HUES6 (cell line): Measurements from ENCODE around the gene L3MBTL4.
"Not testable (repeated sequence)": the region's sequence is repeated elsewhere in the genome, so short reads cannot be mapped to it uniquely, and the experiment has no call there.

Experiments
- H3K27ac ChIP-seq: 2 replicates; pipeline ENCODE4 v1.7.0; 2013; ENCODE audit warnings: low read depth, mild to moderate bottlenecking, low read length, inconsistent platforms
- H3K27me3 ChIP-seq: 2 replicates; pipeline ENCODE4 v1.6.1; 2013; ENCODE audit warnings: low read length; ENCODE audit not compliant: control insufficient read depth, insufficient read depth
- H3K36me3 ChIP-seq: 2 replicates; pipeline ENCODE4 v1.6.1; 2013; ENCODE audit warnings: low read length; ENCODE audit not compliant: control insufficient read depth, insufficient read depth
- H3K4me1 ChIP-seq: 2 replicates; pipeline ENCODE4 v1.6.1; 2013; ENCODE audit warnings: low read length; ENCODE audit not compliant: control insufficient read depth, insufficient read depth
- H3K4me3 ChIP-seq: 2 replicates; pipeline ENCODE4 v1.5.1; 2013; ENCODE audit warnings: low read depth, low read length
- H3K9ac ChIP-seq: one replicate; pipeline ENCODE4 v1.6.1; 2013; ENCODE audit warnings: mild to moderate bottlenecking, low read length
- H3K9me3 ChIP-seq: 2 replicates; pipeline ENCODE4 v1.6.1; 2013; ENCODE audit warnings: low read depth, low read length; ENCODE audit not compliant: control insufficient read depth, insufficient read depth

The L3MBTL4 gene

DNA sequence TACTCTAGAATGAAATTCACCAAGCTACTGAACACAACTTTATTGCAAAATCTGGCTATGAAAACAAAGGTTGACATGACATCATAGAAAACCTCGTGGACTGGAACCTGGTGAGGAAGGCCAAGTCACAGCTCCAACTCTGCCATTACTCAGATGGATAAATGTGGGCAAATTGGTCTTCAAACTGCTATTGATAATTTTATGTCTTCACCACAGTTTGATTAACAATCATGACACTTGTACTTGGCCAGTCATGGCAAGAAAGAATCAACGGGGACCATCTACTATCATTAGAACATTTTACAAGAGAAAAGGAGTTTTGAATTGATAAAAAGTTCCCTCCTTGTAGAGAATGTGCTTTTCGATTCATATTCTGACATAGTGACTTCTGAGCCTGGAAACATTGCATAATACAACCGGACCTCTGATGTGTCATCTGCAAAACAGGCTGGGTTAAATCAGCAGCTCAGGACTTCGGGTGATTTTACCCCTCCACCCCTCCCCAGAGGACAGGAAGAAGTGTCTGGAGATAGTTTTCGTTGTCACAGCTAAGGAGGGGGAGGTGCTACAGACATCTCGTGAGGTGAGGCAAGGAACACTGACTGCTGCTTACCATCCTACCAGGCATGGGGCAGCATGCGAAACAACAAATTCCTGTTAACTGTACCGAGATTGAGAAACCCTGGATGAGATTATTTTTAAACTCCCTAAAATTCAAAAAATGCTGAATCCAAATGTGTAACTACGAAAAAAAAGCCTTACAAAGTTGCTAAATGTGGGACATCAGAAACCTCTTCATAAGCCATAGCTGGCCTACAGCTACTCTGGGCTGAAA lies 8.4 kb downstream of the L3MBTL4 start:
- no peak overlapping the region for H3K27ac ChIP-seq

DNA sequence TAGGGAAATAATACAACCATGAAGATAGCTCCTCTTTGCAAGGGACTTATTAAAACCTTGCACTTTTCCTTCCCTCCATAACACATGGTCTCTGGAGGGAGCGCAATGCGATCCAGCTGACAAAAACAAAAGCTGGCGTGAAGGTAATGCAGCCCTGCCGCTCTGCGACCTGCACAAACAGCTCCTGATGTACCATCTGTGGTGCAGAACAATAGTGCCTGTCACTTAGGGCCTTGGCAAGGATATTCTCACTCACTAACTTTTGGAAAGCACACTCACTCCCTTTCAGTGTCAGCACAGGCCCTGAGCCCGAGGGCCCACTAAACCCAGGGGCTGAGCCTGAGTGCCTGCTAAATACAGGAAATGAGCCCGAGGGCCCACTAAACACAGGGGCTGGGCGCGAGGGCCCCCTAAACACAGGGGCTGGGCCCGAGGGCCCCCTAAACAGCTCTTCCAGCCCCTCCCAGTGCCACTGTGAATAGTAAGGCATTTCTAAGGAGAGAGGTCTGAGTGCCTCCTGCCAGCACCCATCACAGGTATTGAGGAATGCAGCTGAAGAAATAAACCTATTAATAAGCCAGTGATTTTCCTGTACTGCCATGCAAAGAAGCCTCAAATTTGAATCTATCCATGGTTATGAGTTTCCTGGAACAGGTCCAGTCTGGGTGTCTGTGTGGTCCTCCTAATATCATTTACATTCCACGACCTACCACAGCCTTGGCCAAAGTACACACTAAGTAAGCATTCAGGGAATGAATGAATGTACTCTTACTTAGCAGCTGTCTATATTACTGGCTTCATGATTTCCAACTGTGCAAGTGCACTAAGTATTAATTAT lies 9.3 kb downstream of the L3MBTL4 start:
- Histone ChIP-seq H3K27ac (no peak overlapping the region), H3K9ac (no peak overlapping the region), H3K36me3 (no peaks in the 10 kb centered on the region), H3K27me3 (no peaks in the 10 kb centered on the region), H3K9me3 (no peaks in the 10 kb centered on the region), H3K4me3 (no peak overlapping the region), H3K4me1 (peaks cover 9% of the 10 kb centered on the region)

More for the DNA sequence above, 8.4 kb downstream of the L3MBTL4 start:
- Histone ChIP-seq H3K4me1 (peaks cover 9% of the 10 kb centered on the region), H3K9me3 (no peaks in the 10 kb centered on the region), H3K27me3 (no peaks in the 10 kb centered on the region; the same call in 1 of the 2 replicates), H3K9ac (no peak overlapping the region), H3K36me3 (no peaks in the 10 kb centered on the region), H3K4me3 (no peak overlapping the region)

DNA sequence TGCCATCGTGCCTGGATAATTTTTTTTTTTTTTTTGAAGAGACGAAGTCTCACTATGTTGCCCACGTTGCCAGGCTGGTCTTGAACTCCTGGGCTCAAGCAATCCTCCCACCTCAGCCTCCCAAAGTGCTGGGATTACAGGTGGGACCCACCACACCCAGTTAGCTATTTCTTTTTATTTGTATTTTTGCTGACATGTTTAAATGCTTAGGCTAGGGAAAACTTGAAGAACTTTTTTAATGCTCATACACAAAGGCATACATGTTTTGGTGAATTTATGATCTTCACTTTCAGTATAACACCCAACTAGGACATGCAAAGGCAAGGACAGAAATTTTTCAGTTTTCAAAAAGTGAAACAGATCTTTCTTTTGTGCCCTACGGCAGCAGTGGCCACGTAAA lies 9.9 kb downstream of the L3MBTL4 start:
- Histone ChIP-seq H3K27ac (no peak overlapping the region), H3K27me3 (no peaks in the 10 kb centered on the region), H3K36me3 (no peaks in the 10 kb centered on the region), H3K4me3 (no peak overlapping the region), H3K9ac (no peak overlapping the region), H3K4me1 (peaks cover 9% of the 10 kb centered on the region), H3K9me3 (no peaks in the 10 kb centered on the region)

DNA sequence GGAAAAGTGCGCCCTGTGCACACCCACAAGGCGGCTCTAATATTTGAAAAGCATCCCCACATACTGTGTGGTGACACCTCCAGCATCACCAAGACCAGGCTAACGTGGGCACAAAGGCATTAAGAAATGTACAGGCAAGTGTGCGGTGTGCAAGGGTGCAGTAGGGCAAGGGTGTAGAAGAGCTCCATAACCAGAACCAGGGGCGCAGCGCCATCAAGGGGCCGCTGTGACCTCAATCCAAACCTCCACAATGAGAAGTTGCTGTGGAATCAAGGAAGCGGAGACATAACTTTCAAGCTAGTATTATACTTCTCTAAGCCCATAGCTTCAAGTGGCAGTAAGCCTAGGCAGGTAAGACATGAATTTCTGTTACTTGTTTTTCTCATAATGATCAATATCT lies 13.0 kb downstream of the L3MBTL4 start:
- Histone ChIP-seq H3K27ac (no peak overlapping the region), H3K9ac (no peak overlapping the region), H3K4me1 (peaks cover 6% of the 10 kb centered on the region), H3K9me3 (no peaks in the 10 kb centered on the region), H3K4me3 (no peak overlapping the region), H3K36me3 (no peaks in the 10 kb centered on the region), H3K27me3 (no peaks in the 10 kb centered on the region)

DNA sequence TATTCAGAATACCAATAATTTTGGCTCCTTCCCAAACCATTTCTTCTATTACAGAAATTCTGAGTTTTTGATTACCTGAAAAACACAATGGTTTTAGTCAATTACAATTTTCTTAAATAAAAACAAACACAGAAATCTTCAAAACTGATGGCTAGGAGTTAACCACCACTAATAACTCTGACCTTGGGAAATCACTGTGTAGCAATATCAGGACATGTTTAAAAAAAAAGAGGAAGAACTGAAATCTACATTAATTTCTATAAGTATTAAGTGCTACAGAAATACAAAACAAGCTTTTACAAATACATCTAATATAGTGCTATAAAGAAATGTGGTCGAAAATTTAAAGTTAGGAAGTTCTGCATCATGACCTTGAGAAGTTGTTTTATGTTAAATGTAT lies 14.9 kb downstream of the L3MBTL4 start:
- H3K27ac ChIP-seq: no peak overlapping the region
- no peaks in the 10 kb centered on the region for H3K36me3 ChIP-seq
- H3K4me1 ChIP-seq: no peaks in the 10 kb centered on the region
- no peak overlapping the region for H3K9ac ChIP-seq
- H3K9me3 ChIP-seq: no peaks in the 10 kb centered on the region
- H3K4me3 ChIP-seq: no peak overlapping the region
- H3K27me3 ChIP-seq: no peaks in the 10 kb centered on the region

DNA sequence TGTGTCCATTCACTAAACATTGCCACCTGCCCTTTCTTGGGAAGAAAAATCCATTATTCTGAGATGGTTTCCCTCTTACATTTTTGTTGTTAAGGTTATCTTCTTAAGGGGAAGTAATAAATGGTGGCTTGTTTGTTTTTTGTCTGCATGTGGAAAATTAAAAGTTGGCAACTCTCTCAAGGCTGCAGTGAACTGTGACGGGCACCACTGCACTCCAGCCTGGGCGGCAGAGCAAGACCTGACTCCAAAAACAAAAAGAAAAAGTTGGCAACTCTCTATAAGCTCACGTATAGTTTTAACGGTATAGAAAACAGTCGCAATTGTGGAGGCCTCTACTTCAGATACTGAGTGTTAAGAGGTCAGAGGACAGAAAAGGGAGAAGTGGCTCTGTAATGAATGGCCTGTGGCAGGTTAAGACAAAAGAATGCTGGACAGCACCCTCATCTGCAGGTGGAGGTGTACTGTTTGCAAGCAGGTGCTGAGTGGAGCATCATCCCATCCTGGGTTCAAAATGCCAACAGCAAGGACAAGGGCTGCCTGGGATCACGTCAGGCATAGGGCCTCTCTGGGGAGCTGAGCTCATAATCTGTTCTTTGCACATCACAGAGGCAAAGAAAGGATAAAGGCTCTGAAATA lies 16.7 kb downstream of the L3MBTL4 start:
- Histone ChIP-seq H3K27me3 (no peaks in the 10 kb centered on the region), H3K9ac (no peak overlapping the region), H3K4me1 (no peaks in the 10 kb centered on the region), H3K9me3 (no peaks in the 10 kb centered on the region), H3K4me3 (no peak overlapping the region), H3K36me3 (no peaks in the 10 kb centered on the region), H3K27ac (no peak overlapping the region)

DNA sequence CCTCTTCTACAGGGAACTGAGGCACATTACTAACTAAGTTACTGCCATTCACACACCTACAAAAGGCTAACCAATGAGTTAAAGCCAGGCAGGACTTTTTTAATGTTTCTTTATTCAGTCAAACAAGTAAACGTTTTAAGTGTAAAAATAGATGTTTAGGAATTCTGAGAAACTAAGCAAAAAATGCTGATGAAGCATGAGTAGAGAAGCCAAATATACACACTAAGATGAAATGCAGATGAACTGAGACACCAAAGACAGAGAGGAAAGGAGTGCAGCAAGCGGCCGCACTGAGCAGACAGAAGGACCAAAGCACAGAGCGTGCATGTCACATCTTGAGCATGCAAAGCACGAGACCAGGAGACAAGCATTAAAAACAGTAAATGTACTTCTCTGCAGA lies 17.9 kb downstream of the L3MBTL4 start:
- Histone ChIP-seq H3K27ac (no peak overlapping the region), H3K4me1 (no peaks in the 10 kb centered on the region), H3K4me3 (no peak overlapping the region), H3K9ac (no peak overlapping the region), H3K36me3 (no peaks in the 10 kb centered on the region), H3K27me3 (no peaks in the 10 kb centered on the region), H3K9me3 (no peaks in the 10 kb centered on the region)

DNA sequence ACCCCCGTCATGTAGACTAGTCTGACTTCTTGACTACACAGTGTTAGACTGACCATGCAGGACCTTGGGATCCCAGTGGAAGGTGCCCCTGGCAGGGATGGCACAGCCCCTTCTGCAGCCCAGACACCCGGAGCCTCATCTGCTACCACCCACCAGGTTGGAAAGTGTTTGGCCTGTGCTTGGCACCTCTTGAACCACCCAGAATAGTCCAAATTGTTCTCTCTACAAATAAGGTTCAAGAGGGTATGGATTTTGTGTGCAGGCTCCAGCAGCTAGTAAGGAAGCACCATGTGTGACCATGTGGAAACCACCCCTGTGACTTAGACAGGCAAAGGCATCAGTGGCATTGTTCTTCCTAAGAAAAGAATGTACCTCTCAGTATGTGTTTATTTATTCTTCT lies 18.4 kb downstream of the L3MBTL4 start:
- Histone ChIP-seq H3K9ac (no peak overlapping the region), H3K27me3 (no peaks in the 10 kb centered on the region), H3K36me3 (no peaks in the 10 kb centered on the region), H3K9me3 (peaks cover 5% of the 10 kb centered on the region; the same call in 1 of the 2 replicates), H3K4me3 (no peak overlapping the region), H3K27ac (no peak overlapping the region), H3K4me1 (no peaks in the 10 kb centered on the region)

DNA sequence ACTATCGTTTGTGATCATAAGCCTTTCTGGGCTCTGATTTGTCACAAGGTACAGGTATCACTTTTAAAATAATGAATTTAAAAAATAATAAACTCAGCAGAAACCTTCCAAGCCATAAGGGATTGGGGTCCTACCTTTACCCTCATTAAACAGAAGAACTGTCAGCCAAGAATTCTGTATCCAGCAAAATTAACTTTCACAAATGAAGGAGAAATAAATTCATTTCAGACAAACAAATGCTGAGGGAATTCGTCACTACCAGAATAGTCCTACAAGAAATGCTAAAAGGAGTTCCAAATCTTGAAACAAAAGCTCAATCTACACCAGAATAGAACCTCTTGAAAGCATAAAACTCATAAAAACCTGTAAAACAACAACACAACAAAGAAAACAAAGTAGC lies 25.7 kb downstream of the L3MBTL4 start:
- Histone ChIP-seq H3K27ac (no peak overlapping the region), H3K9me3 (peaks cover 10% of the 10 kb centered on the region), H3K36me3 (no peaks in the 10 kb centered on the region), H3K27me3 (no peaks in the 10 kb centered on the region), H3K4me3 (no peak overlapping the region), H3K4me1 (no peaks in the 10 kb centered on the region), H3K9ac (no peak overlapping the region)

DNA sequence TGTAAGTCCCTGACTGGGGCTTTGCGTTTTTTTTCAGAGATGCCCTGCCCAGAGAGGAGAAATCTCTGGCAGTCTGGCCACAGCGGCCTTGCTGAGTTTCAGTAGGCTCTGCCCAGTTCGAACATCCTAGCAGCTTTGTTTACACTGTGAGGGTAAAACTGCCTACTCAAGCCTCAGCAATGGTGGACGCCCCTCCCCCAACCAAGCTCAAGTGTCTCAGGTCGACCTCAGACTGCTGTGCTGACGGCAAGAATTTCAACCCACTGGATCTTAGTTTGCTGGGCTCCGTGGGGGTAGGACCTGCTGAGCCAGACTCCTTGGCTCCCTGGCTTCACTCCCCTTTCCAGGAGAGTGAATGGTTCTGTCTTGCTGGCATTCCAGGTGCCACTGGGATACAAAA lies 31.7 kb downstream of the L3MBTL4 start:
- Histone ChIP-seq H3K4me1 (peaks cover 10% of the 10 kb centered on the region), H3K4me3 (0 out of 2 replicates have a peak overlapping the region, but pooled peaks have one; percentile 0), H3K27ac (no peak overlapping the region), H3K36me3 (no peaks in the 10 kb centered on the region), H3K9ac (no peak overlapping the region), H3K27me3 (no peaks in the 10 kb centered on the region), H3K9me3 (no peaks in the 10 kb centered on the region)

DNA sequence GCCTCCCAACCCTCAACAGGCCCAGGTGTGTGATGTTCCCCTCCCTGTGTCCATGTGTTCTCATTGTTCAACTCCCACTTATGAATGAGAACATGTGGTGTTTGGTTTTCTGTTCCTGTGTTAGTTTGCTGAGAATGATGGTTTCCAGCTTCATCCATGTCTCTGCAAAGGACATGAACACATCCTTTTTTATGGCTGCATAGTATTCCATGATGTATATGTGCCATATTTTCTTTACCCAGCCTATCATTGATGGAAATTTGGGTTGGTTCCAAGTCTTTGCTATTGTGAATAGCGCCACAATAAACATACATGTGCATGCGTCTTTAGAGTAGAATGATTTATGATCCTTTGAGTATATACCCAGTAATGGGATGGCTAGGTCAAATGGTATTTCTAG lies 37.2 kb downstream of the L3MBTL4 start:
- H3K27ac ChIP-seq, H3K36me3 ChIP-seq: not testable (repeated sequence)

More for the DNA sequence above, 37.2 kb downstream of the L3MBTL4 start:
- not testable (repeated sequence) for H3K9ac ChIP-seq, H3K4me1 ChIP-seq, H3K27me3 ChIP-seq, H3K9me3 ChIP-seq, H3K4me3 ChIP-seq
